Measurements from ENCODE around the gene SCTR. TPM values are rescaled to one million over a fixed set of nuclear protein-coding genes. Genes with fewer than 3 reads are reported as not detected.

SCTR gene
- total RNA-seq, 1 donor from 2014 or later, result not detected

- no peak for DNase-seq (ENCODE audit: low spot score)
Measured at GRCh38 chr2:119449521-119449920, 74.8 kb downstream of the SCTR start.

GRCh38 chr2:119448427-119449141 is 75.7 kb downstream of the SCTR start:
- DNase-seq (ENCODE audit: low spot score), result no peak

DNA sequence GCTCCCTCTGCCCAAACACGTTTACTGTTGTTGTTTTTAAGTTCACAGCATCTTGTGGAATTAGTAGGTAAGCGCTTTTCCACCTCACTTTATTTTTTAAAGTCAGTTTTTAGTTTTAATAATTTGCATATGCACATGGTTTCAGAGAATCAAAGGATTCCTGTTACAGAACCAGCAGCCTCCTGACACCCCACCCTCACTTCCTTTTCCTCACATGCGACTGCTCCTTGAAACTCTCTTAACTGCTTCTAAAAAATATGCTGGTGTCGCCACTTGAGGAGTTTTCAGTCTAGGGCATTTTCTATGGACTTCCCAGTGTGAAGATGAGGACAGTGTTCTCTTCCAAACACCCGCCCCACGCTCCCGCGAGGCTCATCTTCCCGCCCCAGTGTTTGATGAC is 78.2 kb downstream of the SCTR start:
- DNase-seq (ENCODE audit: low spot score), result no peak

DNA sequence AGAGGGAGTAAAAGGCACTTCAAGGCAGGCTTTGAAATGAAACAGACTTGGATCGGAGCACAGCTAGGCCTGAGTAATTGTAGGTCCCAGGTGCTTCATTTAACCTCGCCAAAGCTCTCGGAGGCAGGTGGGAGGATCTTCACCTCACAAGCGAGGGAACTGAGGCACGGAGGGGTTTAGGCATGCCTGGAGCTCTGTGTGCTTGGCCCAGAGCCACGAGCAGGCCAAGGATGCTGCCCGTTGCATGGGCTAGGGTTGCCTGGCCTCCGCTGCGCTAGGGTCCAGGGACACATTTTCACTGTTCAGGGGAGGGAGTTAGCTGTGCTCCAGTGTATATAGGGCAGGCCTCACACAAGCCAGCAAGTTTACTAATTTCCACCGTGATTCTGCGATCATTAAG is 81.4 kb downstream of the SCTR start:
- peak; percentile 80 for DNase-seq (ENCODE audit: low spot score)

- no peak for DNase-seq (ENCODE audit: low spot score)
Measured at GRCh38 chr2:119442226-119442619, 82.1 kb downstream of the SCTR start.

DNA sequence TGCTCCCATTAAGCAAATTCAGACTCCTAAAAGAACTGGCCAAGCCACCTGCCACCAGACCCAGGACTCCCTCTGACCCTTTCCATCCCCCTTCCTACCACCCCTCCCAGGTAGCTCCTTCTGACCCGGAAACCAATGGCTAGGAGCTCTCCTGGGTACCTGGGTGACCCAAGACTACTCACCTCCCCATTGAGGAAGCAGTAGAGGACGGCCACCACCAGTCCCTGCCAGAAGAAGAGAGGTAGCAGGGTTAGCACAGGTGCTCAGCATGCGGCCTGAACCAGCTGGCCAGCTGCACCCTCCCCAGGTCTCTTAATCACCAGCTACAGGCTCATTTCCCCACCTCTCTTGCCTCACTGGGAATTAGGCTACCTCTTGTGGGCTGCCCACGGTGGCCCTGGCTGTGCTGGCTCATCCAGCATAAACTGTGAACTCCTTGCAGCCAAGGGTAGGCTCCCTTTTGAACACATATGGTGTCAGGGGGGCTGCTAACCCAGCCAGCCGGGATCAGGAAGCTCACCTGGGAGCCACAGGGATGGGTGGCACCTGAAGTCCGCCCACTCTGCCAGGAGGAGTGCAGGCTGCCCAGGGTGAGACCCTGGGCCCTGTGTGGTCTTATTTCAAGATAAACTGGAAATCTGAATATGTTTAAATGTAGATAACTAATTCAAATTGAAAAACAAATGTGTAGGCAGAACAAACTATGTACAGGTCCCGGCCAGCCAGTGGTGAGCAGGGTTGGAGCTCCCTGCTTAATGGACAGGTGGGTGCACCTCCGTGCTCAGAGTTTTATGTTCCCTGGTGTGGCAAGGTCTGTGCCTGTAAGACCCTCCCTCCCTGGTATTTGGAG is 82.7 kb downstream of the SCTR start:
- peak; percentile 72 for DNase-seq (ENCODE audit: low spot score)

GRCh38 chr2:119440873-119441272 is 83.4 kb downstream of the SCTR start:
- peak; percentile 55 for DNase-seq (ENCODE audit: low spot score)

GRCh38 chr2:119440501-119440870 is 83.8 kb downstream of the SCTR start:
- no peak for DNase-seq (ENCODE audit: low spot score)

DNA sequence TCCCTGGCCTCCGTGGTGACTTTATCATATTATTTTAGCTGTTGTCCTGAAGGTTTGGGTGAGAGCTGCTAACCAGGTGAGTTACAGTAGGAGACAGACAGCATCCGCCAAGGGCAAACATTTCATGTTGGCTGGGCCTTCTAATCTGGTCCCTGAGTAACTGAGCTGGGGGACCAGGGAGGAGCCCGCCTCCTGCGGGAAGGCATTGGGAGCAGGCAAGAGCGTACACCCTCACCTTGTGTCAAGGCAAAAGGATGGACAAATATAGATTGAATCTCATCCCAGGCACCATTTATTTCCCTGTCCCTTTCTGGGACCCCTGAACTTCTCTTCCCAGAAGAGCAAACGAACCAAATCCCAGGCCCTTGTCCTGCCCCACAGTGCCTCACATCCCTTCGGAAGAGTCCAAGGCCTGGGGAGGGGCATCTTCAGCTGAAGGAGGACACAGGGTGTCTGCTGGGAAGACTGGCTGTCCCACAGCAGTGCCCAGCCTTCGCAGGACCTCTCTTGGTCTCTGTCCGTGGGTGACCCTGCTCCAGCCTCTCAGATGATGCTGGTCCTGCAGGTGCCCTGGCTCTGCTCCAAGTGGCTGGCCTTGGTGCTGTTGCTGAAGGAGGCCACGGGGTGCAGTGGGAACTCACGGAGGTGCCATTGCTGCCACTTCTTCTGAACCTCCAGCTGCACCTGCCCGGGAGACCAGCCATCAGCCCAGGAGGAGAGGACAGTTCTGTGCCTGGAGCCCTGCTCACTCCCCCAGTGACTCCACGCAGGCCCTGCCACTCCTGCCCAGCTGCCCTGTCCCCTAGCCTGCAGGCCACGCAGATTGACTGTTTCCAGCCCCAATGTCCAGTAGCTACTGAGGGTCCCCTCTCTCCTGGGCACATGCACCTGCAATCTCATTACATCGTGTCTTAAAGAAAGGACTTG is 84.4 kb downstream of the SCTR start:
- peak; percentile 85 for DNase-seq (ENCODE audit: low spot score)

- peak; percentile 62 for DNase-seq (ENCODE audit: low spot score)
Measured at GRCh38 chr2:119438726-119439284, 85.5 kb downstream of the SCTR start.

- peak; percentile 62 for DNase-seq (ENCODE audit: low spot score)
Measured at GRCh38 chr2:119438128-119438656, 86.1 kb downstream of the SCTR start.

- peak; percentile 81 for DNase-seq (ENCODE audit: low spot score)
Measured at GRCh38 chr2:119436993-119437772, 87.1 kb downstream of the SCTR start.

- no peak for DNase-seq (ENCODE audit: low spot score)
Measured at GRCh38 chr2:119435953-119436297, 88.4 kb downstream of the SCTR start.

DNA sequence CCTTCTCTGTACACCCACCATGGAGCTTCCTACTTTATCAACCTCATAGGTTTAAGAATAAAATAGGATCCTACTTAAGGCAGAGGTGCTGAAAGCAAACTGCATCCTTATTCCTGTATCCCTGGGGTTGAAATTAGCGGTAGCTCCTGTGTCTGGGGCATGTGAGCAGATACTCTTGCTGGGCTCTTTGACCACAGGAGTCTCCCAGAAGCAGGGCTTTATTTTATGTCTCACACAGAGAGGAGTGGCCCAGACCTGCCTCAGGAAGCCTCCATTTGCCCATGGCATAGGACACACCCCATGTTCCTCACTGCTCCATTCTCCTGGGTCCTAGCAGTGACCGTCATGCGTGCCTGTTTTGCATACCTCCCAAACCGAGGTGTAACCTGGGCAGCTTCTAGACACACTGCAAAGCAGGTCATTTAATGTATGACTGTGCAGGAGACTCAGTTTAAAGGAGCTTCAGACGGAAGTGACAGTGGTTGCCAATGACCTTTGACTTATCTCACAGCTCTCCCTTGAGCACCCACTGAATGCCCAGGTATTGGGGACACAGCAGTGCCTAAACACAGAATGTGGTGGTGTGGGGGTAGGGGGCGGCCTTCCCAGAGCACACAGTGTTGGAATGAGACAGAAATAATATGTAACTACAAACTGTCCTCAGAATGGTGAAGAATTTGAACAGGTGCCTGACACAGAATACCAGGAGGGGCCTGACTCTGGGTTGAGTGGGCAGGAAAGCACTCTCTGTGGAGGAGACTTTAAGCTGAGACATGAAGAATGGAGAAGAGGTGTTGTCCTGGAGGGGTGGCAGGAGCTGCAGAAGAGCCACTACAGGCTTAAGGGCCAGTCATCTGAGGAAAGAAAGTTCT is 89.0 kb downstream of the SCTR start:
- DNase-seq (ENCODE audit: low spot score), result no peak

- DNase-seq (ENCODE audit: low spot score), result no peak
Measured at GRCh38 chr2:119434664-119435063, 89.6 kb downstream of the SCTR start.

- DNase-seq (ENCODE audit: low spot score), result no peak
Measured at GRCh38 chr2:119433636-119434327, 90.5 kb downstream of the SCTR start.

DNA sequence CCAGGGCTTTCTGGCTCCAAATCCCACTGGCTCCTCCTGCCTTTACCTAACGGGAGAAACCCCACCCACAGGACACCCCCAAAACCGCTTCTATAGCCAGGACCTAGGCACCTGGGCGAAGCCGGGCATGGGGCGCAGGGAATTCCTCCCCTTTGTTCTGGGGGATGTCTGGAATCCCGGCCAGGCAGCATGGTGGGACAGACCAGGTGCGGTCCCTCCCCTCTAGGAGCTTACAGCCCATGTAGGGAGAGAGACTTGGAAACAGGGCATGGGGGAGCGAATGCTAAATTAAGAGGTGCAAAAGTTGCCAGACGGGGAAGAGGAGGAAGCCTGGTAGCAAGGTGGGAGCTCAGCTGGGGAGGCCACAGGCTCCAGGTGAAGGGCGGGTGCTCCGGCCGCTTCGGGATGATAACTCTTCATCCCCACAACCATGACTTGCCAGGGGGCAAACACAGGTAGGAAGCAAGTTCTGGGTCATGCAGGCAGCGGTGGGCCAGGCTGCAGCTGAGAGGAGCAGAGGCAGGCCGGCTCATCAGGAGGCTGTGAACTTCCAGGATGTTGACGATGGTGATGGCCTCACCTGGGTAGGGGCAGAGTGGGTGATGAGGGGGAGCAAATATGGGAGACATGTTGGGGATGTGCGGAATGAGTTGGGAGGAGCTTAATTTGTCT is 91.3 kb downstream of the SCTR start:
- DNase-seq (ENCODE audit: low spot score), result no peak

Data from mesenteric fat pad (tissue), 1 donor.